IPS DF 4.7 (cell line): ENCODE data around the gene PYGB.
"Not testable (repeated sequence)": the region's sequence is repeated elsewhere in the genome, so short reads cannot be mapped to it uniquely, and the experiment has no call there.

ENCODE experiments used
- DNase-seq: peaks from one replicate; pipeline ENCODE4 v3.0.0-alpha.2; 2013; ENCODE audit warnings: low spot score; ENCODE audit errors: extremely low read depth

PYGB gene

GRCh38 chr20:25249198-25249931 lies 1.5 kb downstream of the PYGB start:
- no peak for DNase-seq

DNA sequence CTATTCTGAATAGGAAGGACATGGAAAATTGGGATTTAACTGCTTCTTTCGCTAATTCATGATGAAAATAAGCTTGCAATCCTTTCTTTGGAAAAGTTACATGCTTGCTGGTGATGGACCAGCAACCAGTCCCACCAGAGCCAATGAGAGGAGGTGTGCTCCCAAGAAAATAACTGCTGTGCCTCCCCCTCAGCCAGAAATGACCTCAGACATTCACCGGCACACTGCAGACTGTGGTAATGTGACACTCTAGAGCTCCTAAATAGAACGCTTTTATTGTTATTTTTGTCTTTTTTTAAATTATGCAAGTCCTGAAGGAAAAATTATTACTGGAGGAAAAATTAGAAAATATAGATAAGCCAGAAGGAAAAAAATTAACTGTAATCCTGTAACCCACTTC lies 2.6 kb downstream of the PYGB start:
- DNase-seq, result no peak

DNA sequence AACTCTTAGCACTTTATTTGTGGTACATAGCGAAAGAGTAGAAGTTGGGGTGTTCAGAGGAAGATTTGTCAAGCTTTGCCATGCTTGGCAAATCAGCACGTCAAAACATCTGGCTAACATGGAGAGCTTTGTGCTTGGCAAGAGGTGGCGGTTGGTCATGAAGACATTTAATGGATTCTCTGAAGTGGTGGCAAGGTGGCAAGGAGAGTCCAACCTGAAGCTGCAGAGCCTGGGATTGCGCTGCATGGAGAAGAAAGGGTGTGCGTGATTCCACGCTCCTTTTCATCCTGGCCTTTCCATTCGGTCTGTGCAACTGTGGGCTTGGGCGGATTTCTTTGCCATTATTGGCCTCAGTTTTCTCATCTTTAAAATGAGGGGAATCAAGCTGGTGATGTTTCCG lies 3.1 kb downstream of the PYGB start:
- no peak for DNase-seq

DNA sequence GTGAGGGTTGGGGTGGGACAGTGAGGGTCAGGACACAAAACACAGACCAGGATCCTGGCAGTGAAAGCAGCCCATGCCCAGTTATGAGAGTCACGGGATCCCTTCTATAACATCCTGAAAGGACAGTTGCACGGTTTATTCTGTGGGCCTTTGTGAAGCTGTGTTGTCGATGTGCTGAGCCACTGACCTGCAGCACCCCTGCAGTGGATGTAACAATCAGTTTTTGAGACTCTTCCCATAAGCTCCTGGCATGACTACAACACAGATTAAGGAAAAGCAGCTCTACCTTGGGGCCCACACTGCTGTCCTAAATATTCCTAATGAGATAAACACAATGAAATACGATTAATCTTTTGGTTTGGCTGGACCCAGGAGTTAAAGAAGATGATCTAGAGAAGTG lies 3.7 kb downstream of the PYGB start:
- no peak for DNase-seq

GRCh38 chr20:25252230-25252651 lies 4.4 kb downstream of the PYGB start:
- DNase-seq, result no peak

GRCh38 chr20:25252686-25253421 lies 5.0 kb downstream of the PYGB start:
- no peak for DNase-seq

DNA sequence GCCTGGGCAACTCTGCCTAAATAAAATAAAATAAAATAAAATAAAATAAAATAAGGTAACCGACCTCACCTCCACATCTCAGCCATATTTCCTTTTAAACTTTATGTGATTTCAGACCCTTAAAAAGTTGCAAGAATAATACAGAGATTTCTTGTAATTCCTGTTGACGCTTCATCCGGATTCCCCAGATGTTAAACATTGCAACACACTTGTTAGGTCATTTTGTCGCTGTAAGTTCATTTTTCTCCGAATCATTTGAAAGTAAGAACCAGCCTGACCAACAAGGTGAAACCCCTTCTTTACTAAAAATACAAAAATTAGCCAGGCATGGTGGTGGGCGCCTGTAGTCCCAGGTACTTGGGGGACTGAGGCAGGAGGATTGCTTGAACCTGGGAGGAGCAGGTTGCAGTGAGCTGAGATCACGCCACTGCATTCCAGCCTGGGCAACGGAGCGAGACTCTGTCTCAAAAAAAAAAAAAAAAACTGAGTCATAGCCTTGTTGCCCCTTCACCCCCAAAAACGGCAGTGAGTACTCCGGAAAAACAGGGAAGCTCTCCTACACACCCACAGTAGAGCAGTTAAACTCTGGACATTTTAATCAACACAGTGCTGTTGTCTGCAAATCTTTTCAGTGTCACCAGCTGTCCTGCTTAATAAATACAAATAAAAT lies 5.9 kb downstream of the PYGB start:
- no peak for DNase-seq

DNA sequence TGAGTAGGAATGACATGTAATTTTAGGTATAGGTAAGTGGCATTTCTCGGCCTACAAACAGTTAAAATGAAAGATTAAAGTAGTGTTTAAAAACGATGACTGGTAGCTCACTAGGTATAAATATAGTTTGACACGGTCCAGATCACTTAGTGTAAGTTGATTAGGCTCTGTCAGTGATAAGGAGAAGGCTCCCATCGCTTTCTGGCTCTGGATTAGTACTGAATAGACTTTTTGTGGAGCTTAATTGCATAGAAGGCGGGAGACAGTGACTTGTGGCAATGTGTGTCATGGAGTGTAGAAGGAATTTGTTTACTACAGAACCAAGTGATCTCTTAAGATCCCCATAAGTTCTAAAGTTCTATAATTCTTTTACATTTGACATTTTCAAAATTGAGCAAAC lies 6.7 kb downstream of the PYGB start:
- DNase-seq, result no peak

- DNase-seq, result no peak
Observed at GRCh38 chr20:25254986-25255680, 7.2 kb downstream of the PYGB start.

DNA sequence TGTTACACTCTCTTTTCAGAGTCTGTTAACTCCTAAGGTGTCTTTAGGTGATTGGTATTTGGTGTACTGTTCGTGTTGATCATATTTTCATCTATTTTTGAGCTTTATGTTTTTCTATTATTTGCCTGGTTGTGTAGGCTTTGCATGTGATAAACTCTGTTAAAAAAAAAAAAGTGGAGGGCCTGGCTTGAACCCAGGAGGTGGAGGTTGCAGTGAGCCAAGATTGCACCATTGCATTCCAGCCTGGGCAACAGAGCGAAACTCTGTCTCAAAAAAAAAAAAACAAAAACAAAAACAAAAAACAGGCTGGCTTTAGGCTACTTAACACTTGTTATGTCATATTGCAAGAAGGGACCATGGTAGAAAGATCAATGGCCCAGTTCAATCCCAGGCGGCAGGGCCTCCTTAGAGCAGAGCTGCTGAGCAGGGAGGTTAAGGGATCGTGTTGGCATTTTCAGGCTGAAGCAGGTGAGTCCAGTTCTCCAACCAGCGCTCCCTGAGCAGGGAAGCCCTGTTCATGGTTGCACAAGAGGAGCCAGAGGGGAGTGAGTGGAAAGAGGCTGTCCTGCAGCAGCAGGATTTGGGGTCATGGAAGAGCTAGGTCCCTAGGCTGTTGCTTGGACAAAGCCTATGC lies 8.5 kb downstream of the PYGB start:
- no peak for DNase-seq

GRCh38 chr20:25257130-25257529 lies 9.2 kb downstream of the PYGB start:
- DNase-seq, result no peak

DNA sequence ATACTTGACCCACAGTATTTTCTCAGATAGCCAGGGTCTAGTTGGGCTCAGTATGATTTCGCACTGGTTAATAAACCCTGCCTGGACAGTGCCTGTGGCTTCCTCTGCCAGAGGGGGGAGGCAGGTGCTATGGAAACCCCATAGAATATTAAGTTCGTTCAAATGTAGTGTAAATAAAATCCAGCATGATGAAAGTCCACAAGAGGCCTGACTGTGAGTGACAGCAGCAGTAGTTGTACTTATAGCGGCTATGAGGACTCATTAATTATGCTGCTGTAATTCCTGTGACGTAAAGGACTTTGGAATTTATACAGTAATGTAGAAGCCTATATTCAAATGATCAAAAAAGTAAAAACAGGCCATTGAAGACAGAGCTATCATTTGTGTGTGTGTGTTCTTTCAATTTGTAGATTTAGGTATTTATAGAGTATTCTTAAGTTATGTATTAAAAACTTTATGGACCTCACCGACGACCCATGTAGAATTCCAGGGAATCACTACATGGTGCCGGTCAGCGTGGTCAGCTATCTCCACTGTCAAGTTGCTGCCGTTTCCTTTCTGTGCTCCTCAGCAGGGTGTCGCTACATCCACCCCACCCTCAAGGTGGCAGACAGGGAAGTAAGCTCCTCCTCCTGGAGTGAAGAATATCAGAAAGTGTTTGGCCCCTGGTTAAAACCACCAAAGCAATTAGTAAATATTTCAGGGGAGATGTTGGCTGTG lies 10.0 kb downstream of the PYGB start:
- no peak for DNase-seq

DNA sequence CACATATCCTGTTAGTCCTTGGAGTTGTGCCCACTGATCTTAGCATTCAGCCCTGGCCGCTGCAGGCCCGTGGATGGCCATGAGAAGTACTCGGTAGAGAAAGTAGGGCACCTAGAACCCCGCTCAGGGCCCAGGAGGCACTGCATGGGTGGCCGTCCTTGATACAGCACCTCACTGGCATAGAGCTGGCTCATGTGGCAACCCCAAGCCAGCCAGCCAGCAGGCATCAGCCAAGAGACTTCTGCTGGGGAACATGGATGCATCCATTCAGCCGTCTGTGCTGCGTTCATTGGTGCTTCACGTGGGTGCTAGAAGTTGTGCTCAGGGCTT lies 10.6 kb downstream of the PYGB start:
- DNase-seq, result no peak

DNA sequence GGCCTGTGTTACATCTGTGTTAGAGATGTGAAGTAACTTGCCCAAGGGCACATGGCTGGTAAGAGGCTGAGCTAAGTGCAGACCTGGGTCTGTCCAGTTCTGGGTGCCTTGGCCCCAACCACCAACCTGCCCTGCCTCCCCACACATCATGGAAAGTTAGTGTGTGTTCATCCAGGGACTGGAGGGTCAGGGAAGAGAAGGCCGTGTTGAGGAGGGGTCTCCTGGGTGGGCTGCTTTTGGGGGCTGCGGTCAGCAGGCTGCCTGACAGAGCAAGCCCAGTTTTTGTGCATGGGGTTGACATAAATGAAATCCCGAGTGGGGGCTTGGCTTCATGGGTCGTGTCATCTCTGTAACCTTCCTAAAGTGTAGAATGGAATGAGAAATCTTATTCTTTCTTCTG lies 10.9 kb downstream of the PYGB start:
- DNase-seq, result no peak

GRCh38 chr20:25259358-25259757 lies 11.5 kb downstream of the PYGB start:
- no peak for DNase-seq

DNA sequence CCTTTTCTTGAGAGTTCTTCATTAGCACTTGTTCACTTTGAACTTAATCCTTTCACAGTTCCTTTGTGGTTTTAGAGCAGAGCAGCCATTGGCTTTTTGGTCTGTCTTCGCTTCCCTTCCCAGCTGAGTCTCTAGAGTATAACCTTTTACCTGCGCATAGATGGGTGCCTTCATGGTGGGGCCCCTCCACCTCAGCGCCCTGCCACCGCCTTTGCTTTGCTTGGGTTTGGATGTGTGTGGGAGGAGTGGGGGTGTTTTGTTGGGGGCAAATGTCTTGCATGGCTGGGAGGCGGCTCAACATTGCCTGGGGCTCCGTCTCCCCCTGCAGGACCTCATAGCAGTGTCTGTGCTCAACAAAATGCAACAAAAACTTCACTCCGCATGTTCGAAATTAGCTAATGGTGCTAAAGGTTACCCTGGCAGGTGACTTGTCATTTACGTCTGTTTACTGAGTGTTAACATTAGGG lies 11.9 kb downstream of the PYGB start:
- no peak for DNase-seq

GRCh38 chr20:25260770-25261437 lies 13.0 kb downstream of the PYGB start:
- DNase-seq, result not testable (repeated sequence)

- DNase-seq, result no peak
Observed at GRCh38 chr20:25269057-25269832, 21.4 kb downstream of the PYGB start.

GRCh38 chr20:25269833-25270170 lies 21.9 kb downstream of the PYGB start:
- DNase-seq, result no peak

DNA sequence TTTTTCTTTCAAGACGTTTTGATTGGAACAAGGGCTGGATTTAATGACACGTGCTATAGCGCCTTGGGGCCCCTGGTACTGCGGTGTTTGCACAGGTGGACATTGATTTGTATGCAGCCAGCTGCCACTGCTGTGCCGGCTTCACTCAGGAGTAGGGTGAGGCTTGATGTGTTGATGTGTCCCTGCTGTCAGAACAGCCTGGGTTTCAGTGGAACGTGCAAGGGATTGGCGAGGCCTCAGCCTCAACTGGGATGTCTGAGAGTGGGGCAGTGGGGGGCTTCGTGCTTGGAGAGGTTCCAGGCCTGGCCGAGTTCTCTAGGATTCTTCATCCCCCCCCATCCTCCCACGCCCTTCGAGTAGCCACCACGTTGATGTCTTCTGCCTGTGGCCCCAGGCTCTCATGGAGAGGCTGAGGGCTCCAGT lies 23.0 kb downstream of the PYGB start:
- no peak for DNase-seq
